Activated CD4-positive, alpha-beta T cell treated with anti-CD3 and anti-CD28 coated beads, Interleukin-2, amount 50 U/mL, for 1 hour (primary cell): Measurements from ENCODE around the gene CRYGB.
"Not testable (repeated sequence)": the region's sequence is repeated elsewhere in the genome, so short reads cannot be mapped to it uniquely, and the experiment has no call there.

ENCODE experiments used
- DNase-seq: peaks from one replicate; pipeline ENCODE4 v3.0.0-alpha.2; 2020

CRYGB gene

DNA sequence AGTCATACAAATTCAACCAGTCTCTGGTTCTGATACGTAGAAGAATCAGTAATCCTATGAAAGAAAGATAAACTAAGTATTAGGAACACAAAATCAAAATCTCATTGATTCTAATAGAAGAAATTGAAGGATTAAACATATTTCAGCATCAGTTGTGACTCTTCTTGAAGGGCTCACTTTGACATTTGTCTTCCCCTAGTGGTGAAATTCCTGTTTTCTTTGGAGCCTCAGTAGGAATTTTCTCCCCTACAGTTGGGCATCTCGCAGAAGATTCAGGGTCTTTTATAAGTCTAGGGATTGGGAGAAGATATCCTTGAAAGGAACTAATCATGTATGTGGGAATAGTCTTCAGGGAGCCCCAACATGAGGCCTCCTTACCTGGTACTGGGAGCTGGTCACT is 2.8 kb upstream of the CRYGB start:
- no peak for DNase-seq

GRCh38 chr2:208147759-208148158 is 1.8 kb upstream of the CRYGB start:
- DNase-seq, result no peak

- no peak for DNase-seq
These were observed 1.1 kb upstream of the CRYGB start for GRCh38 chr2:208147008-208147407.

DNA sequence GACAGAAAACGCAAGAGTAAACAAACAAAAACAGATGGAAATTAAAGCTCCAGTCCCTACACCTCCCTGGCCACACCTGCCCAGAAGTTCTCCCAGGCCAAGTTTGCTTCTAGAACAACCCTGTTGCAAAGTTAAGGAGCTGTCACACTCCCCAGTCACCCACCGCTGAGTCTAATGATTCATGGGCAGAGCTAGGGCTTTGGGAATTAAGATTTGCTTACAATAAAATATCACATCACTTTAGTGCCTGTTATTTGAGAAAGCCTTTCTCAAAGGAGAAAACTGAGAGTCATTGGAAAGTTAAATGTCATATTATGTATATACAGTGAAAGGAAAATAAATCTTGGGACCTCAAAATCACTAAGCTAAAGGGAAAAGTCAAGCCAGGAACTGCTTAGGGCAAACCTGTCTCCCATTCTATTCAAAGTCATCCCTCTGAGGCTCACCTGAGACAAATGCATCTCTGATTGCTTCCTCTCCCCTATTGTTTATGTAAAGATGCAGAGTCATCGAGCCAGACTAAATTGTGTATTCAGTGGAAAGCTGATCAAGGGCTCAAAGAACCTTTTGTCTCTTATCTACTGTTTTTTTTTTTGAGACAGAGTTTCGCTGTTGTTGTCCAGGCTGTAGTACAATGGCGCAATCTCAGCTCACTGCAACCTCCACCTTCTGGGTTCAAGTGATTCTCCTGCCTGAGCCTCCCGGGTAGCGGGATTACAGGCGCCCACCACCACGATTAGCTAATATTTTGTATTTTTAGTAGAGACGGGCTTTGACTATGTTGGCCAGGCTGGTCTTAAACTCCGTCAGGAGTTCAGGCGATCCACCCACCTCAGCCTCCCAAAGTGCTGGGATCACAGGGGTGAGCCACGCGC is 2.8 kb downstream of the CRYGB start:
- no peak for DNase-seq

DNA sequence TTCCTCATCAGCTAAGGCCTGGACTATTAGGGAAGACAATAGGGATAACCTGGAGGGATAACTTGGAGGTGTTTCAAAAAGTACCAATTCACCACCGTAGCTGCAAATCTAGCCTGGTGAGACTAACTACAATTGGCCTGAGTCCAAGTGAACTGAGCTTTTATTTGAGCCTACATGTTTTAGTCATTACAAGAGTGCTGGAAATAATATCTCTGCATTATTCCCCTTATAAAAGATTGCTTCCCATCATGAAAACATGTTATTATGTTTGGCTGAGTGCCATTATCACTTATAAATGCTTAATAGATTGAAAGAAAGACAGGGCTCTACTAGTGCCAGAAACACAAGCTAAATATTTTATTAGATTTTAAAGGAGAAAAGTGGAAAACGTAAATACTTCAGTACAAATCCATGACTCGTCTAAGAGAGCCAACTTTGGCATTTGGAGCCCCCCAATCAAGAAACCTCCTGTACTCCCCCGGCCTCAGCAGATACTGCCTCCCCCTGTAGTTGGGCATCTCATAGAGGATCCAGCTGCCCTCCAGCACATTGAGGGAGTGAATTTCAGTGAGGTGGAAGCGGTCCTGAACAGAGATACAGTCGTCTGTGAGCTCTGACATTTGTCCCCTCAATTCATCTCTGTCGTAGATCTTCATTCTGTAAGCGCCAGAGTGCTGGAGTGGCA is 3.6 kb downstream of the CRYGB start:
- DNase-seq, result no peak

DNA sequence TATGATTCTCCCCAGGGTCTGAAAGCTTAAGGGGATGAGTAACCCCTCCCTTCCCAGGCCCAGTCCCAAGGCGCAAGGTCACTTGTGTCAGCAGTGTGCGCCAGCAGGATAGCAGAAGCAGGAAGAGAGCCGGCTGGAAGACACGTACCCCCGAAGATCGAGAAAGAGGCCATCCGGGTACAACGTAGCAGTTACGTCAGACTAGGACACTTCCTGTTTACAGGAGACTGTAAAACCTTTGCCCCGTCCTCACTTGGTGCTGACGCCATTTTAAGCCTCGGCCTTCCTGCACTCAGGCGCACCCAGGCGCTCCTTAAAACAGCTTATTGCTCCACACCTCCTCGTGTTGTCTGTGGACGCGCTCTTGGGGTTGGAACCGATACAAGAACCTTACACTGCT is 6.5 kb downstream of the CRYGB start:
- DNase-seq, result no peak

GRCh38 chr2:208138334-208138733 is 7.6 kb downstream of the CRYGB start:
- DNase-seq, result not testable (repeated sequence)

GRCh38 chr2:208136716-208137094 is 9.3 kb downstream of the CRYGB start:
- DNase-seq, result no peak

- DNase-seq, result no peak
These were observed 9.9 kb downstream of the CRYGB start for GRCh38 chr2:208135794-208136715.

DNA sequence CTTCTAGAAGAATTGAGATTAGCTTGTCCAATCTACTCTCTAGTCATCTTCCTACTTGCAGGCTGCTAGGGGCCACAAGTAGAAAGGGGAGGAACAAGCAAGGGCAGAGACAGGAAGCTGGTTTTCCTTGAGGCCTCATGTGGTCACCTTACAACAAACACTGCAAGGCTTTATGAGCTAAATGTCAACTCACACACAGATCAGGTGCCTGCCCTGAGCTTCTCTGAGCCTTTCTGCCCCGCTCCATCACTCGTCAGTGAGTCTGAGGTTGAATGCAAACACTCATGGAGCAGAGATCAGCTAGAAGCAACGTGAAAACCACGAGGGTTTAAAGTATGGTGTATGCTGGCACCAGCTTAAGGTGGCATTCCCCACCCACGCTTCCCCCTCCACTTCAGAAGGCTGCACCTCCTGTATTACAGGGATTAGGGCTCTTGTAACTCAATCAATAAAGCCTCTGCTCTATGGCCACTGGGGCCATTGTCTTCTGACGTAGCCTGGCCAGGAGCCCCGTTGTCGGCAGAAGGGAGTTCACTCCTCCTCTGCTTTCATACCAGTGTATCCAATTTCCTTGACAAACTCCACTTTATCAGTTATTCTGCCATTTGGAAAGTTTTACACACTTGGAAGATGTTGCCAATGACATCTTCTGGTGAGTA is 10.9 kb downstream of the CRYGB start:
- no peak for DNase-seq

- no peak for DNase-seq
These were observed 15.2 kb downstream of the CRYGB start for GRCh38 chr2:208130712-208131110.

- DNase-seq, result no peak
These were observed 15.9 kb downstream of the CRYGB start, which contains the start of gene CRYGC for GRCh38 chr2:208129744-208130711. Gene CRYGC, minus strand, starts transcription at chr2:208129828. Its CDS starts 36 bp downstream, at chr2:208129792.

DNA sequence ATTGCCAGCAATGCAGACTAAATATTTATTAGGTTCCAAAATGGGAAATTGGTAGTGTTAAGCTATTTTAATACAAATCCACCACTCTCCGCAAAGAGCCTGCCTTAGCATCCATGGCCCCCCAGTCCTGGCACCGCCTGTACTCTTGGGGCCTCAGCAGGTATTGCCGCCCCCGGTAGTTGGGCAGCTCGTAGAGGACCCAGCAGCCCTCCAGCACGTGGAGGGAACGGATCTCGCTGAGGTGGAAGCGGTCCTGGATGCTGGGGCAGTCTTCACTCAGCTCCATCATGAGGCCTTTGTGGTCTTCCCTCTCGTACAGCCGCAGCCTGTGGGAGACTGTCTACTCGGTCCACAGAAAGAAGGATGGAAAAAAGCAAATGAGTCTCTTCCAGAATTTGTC is 17.8 kb downstream of the CRYGB start:
- DNase-seq, result no peak

DNA sequence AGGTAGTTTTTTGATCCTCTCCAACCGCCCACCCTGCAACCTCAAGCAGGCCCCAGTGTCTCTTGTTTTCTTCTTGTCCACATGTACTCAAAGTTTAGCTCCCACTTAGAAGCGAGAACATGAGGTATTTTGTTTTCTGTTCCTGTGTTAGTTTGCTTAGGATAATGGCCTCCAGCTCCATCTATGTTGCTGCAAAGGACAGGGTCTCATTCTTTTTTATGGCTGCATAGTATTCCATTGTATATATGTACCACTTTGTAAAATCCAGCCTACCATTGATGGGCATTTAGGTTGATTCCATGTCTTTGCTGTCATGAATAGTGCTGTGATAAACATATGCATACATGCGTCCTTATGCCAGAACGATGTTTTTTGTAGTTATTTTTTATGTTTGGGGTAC is 18.9 kb downstream of the CRYGB start:
- DNase-seq, result no peak

DNA sequence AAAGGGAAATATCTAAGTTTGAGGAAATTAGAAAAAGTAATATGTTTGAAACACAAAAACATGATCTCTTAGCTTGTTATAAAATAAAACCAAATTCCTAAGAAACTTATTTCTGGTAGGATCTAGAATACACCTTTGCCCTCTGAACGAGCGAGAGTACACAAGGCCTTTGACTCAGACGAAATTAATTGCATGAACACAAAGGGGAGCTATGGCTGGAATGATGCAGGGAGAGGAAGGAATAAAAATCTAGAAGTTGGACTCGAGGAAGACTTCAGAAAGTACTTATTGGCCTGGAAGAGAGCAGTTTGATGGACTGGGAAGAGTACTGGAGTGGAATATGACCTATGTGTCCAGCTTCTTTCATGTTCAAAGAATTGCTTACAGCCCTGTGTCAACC is 20.7 kb downstream of the CRYGB start:
- no peak for DNase-seq

- DNase-seq, result not testable (repeated sequence)
These were observed 21.8 kb downstream of the CRYGB start, which contains the start of gene CRYGD for GRCh38 chr2:208124013-208124715. Gene CRYGD, minus strand, starts transcription at chr2:208124524. Its CDS starts 51 bp downstream, at chr2:208124473.

DNA sequence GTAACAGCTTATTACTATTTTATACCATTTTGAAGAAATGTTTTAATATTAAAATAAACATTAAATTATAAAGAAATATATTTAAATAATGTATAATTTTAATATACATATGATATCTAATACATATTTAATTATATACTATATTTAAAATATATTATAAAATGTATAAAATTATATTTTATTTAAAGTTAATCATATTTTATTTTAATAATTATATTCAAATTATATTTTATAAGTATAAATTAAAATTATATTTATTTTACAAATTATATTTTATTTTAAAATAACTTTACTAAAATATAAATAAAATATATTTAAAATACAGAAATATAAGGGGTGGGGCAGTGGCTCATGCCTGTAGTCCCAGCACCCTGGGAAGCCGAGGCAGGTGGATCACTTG is 23.7 kb downstream of the CRYGB start:
- DNase-seq, result no peak

- DNase-seq, result no peak
These were observed 27.0 kb downstream of the CRYGB start for GRCh38 chr2:208118918-208119317.

- DNase-seq, result not testable (repeated sequence)
These were observed 28.6 kb downstream of the CRYGB start for GRCh38 chr2:208117390-208117789.

GRCh38 chr2:208112969-208113368 is 33.0 kb downstream of the CRYGB start:
- no peak for DNase-seq
